Gastroesophageal sphincter (tissue), 4 donors: ENCODE data around the gene PRKG1. TPM values are rescaled to one million over a fixed set of nuclear protein-coding genes. Genes with fewer than 3 reads are reported as not detected.
"Not testable (repeated sequence)": the region's sequence is repeated elsewhere in the genome, so short reads cannot be mapped to it uniquely, and the experiment has no call there.

ENCODE experiments used
- ATAC-seq: fragments of 150-250 bp; one replicate; pipeline ENCODE4 v1.9.1; 2016; ENCODE audit warnings: mild to moderate bottlenecking, moderate library complexity
- H3K27ac ChIP-seq, 4 donors: fragments of 200-600 bp; sonication (generic) in 3 of 4; 1 replicate in 3 of 4; 2 replicates in 1 of 4; pipeline ENCODE4 v1.5.1; 2016 to 2019
- H3K27me3 ChIP-seq: fragments of 200-600 bp; sonication (generic); one replicate; pipeline ENCODE4 v1.5.1; 2019
- H3K36me3 ChIP-seq, 2 donors: fragments of 200-600 bp; sonication (generic); one replicate each; pipeline ENCODE4 v1.5.1; 2019; ENCODE audit warnings: control low read depth in 1 of 2
- H3K4me1 ChIP-seq, 3 donors: fragments of 200-600 bp; sonication (generic); 1 replicate in 2 of 3; 2 replicates in 1 of 3; pipeline ENCODE4 v1.5.1; 2016 to 2019; ENCODE audit warnings: control low read depth in 2 of 3
- H3K4me3 ChIP-seq, 2 donors: fragments of 200-600 bp; sonication (generic); one replicate each; pipeline ENCODE4 v1.5.1; 2019; ENCODE audit warnings: mild to moderate bottlenecking in 1 of 2, moderate library complexity in 1 of 2
- H3K9me3 ChIP-seq, 3 donors: fragments of 200-600 bp; sonication (generic); one replicate each; pipeline ENCODE4 v1.5.1; 2017 to 2019; ENCODE audit warnings: control low read depth in 2 of 3
- CTCF ChIP-seq, 4 experiments: fragments of 200-600 bp in 2 of 4; fragments of 450-650 bp in 2 of 4; sonication (generic) in 1 of 4; IDR thresholded peaks; one replicate each; pipeline ENCODE4 v1.5.1; 2017 to 2019; ENCODE audit warnings: antibody characterized with exemption in 4 of 4, mild to moderate bottlenecking in 2 of 4, moderate library complexity in 2 of 4
- EP300 ChIP-seq: sonication (generic); formaldehyde crosslinking; IDR thresholded peaks from one replicate; pipeline ENCODE4 v1.6.1; 2017; ENCODE audit warnings: antibody characterized with exemption, mild to moderate bottlenecking
- POLR2A ChIP-seq, 2 donors: fragments of 450-650 bp; IDR thresholded peaks; one replicate each; pipeline ENCODE4 v1.6.1; 2017; ENCODE audit warnings: antibody characterized with exemption in 2 of 2, mild to moderate bottlenecking in 2 of 2, moderate library complexity in 1 of 2
- POLR2AphosphoS5 ChIP-seq: sonication (generic); formaldehyde crosslinking; IDR thresholded peaks from one replicate; pipeline ENCODE4 v1.6.1; 2017; ENCODE audit warnings: antibody characterized with exemption
- WGBS, 2 donors: methylation state at CpG; one replicate each; pipeline ENCODE4 v1.1.5; 2018; ENCODE audit warnings: low coverage in 1 of 2; 5-methylcytosine and 5-hydroxymethylcytosine counted together
- total RNA-seq, 4 donors: library from RNA; depleted of rRNA; stranded (reverse); fragments of >200 nt; gene quantifications; one replicate each; pipeline ENCODE4 v1.1.0, GENCODE V29; 2016

PRKG1 gene
- total RNA-seq, 4 donors from 2014 or later, result 27.5 to 73.2 (median 39.2) TPM

- no peaks in the 10 kb centered on the region for H3K36me3 ChIP-seq
- no peak overlapping the region for H3K4me3 ChIP-seq
- no peak overlapping the region for H3K27ac ChIP-seq
- ATAC-seq, result no peak
- no peaks in the 10 kb centered on the region for H3K27me3 ChIP-seq
- peaks cover 0 to 6% (median 0%) of the 10 kb centered on the region in 3 donors for H3K4me1 ChIP-seq
- WGBS, 2 donors, result 92 to 100% methylated on average over 1 of the region's 1 CpG
- H3K9me3 ChIP-seq, result no peaks in the 10 kb centered on the region
- TF ChIP-seq POLR2AphosphoS5 (no peak), CTCF (IDR thresholded peaks at IDR 0.05) (no peak), EP300 (no peak), POLR2A (IDR thresholded peaks at IDR 0.05) (no peak)
These were observed 266.1 kb downstream of the PRKG1 start for GRCh38 chr10:51340366-51340765.

DNA sequence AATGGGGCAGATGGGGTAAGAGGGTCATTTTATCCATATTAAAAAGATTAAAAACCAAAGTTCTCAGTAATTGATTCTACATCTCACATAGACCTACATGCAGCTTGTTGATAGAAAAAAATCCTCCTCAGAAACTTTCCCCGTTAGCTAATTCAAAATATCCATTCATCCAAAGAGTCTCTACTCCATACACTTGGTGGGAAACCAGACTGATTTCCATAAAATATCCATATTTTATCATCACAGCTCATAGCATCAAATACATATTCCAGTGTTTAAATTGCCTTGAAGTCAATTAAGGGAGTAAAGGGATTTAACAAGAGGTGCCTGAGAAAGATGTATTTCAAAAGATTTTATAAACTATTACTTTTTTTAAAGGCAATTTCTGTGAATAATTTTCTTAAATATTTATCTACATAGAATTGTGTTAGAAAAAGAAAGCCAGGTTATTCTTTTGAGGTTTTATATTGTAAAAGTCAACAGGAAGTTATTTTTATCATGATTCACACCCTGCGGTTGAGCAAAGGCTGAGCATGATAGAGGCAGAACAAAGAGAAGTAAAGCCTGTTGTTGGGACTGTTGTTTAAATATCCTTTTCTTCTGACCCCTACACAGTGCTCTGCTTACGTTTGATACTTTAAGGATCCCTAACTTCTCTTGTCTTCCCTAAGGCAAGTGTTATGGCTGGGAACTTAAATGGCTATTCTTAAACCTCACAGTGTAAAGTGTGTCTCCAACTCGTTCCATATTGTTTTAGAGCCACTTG, 266.7 kb downstream of the PRKG1 start:
- no peak for ATAC-seq
- H3K9me3 ChIP-seq, result no peaks in the 10 kb centered on the region
- no peaks in the 10 kb centered on the region for H3K36me3 ChIP-seq
- peaks cover 0 to 6% (median 0%) of the 10 kb centered on the region in 3 donors for H3K4me1 ChIP-seq
- H3K27ac ChIP-seq, result no peak overlapping the region
- WGBS, 2 donors, result 74 to 85% methylated on average over 4 of the region's 4 CpGs
- no peaks in the 10 kb centered on the region for H3K27me3 ChIP-seq
- TF ChIP-seq EP300 (no peak), POLR2AphosphoS5 (no peak), CTCF (IDR thresholded peaks at IDR 0.05) (no peak), POLR2A (IDR thresholded peaks at IDR 0.05) (no peak)
- no peak overlapping the region for H3K4me3 ChIP-seq

- not testable (repeated sequence) for H3K4me3 ChIP-seq, H3K4me1 ChIP-seq, H3K27ac ChIP-seq, H3K9me3 ChIP-seq, H3K36me3 ChIP-seq, ATAC-seq, H3K27me3 ChIP-seq
- 97 to 100% methylated on average over 2 to 3 of the region's 3 CpGs for WGBS, 2 donors
These were observed 267.5 kb downstream of the PRKG1 start for GRCh38 chr10:51341745-51342144.

DNA sequence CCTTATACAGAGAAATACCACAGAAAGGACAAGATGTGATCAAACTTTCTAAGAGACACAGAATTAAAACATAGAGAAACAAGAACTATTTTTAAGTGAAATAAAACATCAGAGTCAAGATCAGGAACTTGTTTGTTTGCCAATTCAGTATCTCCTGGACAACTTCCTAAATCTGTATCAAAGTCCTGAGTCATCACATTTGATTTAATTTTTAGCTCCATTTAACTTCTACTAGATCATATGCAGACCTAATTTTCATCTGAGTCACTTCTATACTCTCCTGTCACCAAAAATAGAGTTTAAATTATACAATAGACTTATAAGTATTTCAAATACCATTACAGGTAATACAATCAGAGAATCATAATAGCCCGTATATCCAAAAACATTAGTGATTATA, 268.1 kb downstream of the PRKG1 start:
- 88 to 95% methylated on average over 1 of the region's 1 CpG for WGBS, 2 donors
- Histone ChIP-seq H3K36me3 (no peaks in the 10 kb centered on the region), H3K27ac (no peak overlapping the region), H3K27me3 (no peaks in the 10 kb centered on the region), H3K4me3 (no peak overlapping the region), H3K9me3 (no peaks in the 10 kb centered on the region), H3K4me1 (peaks cover 0 to 6% (median 0%) of the 10 kb centered on the region in 3 donors)
- TF ChIP-seq EP300 (no peak), CTCF (IDR thresholded peaks at IDR 0.05) (no peak), POLR2AphosphoS5 (no peak), POLR2A (IDR thresholded peaks at IDR 0.05) (no peak)
- no peak for ATAC-seq

GRCh38 chr10:51343391-51343790, 269.1 kb downstream of the PRKG1 start:
- Histone ChIP-seq H3K27ac (no peak overlapping the region), H3K4me1 (peaks cover 0 to 6% (median 0%) of the 10 kb centered on the region in 3 donors), H3K36me3 (no peaks in the 10 kb centered on the region), H3K27me3 (no peaks in the 10 kb centered on the region), H3K4me3 (no peak overlapping the region), H3K9me3 (no peaks in the 10 kb centered on the region)
- no peak for ATAC-seq
- no peak for TF ChIP-seq POLR2AphosphoS5
- no peak for TF ChIP-seq POLR2A (IDR thresholded peaks at IDR 0.05)
- TF ChIP-seq CTCF (IDR thresholded peaks at IDR 0.05), result no peak
- no peak for TF ChIP-seq EP300
- 95 to 100% methylated on average over 1 of the region's 1 CpG for WGBS, 2 donors
